A549 treated with ZK216348 at 1 μM for 4 hours (cell line): ENCODE results near the gene AIRE. TPM values are rescaled to one million over a fixed set of nuclear protein-coding genes. Genes with fewer than 3 reads are reported as not detected.

Experiments
- total RNA-seq: library from RNA; stranded (reverse); fragments of 200-300 nt; extraction: Qiagen RNA extraction; gene quantifications from 5 replicates; pipeline ENCODE4 v1.2.3, GENCODE V29; 2022; ENCODE audit warnings: low read depth

The AIRE gene
- not detected in 5 replicates for total RNA-seq

GRCh38 chr21:44285138-44285992 is at the start of gene AIRE:
Gene AIRE (plus strand): TSS chr21:44285876. CDS start chr21:44286007, 131 bp downstream.

GRCh38 chr21:44240842-44241241 is 44.8 kb upstream of the AIRE start, which contains the start of gene ICOSLG:
Gene ICOSLG (minus strand): TSS chr21:44240943. CDS start chr21:44240817, 126 bp downstream.

DNA sequence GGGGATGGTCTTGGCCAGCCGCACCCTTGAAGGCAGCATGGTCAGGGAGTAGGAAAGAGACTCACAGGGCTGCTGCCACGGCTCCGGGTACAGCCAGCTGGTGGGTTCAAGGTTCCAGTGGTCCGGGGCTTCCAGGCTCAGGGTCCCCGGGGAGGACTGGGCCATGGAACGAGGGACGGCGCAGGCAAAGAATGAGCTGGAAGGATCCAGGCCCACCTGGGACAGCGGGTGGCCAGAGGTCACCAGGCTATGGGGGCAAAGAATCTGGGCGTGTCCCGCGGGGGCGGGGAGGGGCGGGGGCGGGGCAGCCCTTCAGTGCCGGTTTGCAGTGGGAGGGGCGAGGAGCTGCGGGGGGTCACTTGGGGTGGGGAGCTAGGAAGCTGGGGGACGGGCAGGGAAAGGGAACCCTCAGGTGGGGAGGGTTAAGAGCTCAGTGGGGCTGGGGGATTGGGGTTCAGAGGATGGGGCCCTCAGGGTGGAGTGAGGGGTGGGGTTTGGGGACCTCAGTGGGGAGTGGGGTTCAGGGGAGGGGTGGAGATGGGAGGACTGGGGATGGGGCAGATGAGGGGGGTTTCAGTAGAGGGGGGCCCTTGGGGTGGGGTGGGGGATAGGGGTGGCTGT is 23.9 kb upstream of the AIRE start, which contains the start of gene DNMT3L:
Gene DNMT3L, minus strand, starts transcription at position 223 of the 621 bp plus-strand sequence. CDS start 638 bp downstream, outside the sequence.

DNA sequence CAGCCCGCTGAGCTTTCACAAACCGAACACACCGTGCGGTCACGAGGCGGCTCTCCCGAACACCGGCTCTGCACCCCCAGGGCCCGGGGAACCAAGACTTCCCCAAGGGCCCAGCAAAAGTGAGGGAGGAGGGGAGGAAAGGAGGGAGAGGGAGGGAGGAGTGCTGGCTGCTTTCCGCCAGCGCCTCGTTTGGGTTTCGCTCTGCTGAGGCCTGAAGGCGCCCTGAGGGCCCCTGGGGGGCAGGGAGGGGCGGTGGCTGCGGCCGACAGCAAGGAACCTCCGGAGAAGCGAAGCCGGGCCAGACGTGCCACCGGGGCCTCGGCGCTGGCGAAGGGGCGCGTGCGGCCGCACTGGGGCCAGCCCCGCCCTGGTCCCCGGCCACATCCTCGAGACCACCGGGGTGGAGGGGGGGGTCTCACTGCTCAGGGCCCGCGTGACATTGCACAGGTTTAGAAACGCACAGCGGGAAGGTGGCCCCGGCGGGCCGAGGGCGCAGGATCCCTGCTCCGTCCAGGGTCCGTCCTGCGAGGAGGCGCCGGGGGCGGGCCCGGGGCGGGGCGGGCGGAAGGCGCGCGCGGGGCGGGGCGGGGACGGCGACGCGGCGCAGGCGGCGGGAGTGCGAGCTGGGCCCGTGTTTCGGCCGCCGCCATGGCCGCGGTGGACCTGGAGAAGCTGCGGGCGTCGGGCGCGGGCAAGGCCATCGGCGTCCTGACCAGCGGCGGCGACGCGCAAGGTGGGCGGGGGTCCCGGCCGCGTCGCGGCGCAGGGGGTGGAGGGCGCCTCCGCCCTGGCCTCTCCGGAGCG is 14.0 kb downstream of the AIRE start, which contains the start of gene PFKL:
Gene PFKL, plus strand, starts transcription at position 596 of the 804 bp plus-strand sequence. Its CDS starts 53 bp downstream, at position 649.

DNA sequence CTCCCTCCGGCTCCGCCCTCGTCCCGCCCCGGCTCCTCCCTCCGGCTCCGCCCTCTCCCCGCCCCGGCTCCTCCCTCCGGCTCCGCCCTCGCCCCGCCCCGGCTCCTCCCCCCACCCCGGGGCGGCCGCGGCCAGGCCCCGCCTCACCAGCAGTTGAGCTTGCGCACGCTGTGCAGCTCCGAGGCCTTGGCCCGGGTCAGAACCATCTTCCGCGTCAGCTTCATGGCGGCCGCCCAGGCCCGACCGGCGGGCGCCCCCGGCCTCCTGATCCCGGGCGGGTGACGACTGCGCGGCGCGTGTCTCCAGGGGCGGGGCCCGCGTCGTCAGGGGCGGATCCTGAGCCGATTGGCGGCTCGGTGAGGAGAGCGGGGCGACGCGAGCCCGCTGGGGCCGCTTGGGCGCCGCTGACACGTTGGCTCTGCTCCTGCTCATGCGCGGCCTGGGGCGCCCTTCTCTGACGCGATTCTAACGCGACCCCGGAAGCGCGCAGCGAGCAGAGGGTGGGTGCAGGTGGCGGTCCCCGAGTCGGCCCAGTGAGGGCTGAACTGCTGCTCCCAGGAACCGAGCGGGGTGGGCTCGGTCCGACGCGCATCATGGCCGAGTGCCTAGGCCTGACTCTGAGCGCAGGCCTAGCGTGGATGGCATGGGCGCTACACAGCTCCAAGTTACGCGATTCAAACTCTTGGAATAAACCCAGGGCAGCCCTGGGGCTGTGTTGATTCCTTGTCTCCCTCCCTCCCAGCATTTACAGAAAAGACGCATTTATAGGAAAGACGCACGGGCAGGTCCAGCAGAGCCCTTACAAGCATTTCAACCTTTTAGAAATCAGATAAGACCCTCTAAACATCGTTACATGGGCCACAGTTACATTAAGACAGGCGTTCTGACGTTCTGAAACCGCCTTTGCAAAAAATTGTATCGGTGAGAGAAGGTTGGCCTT is 53.6 kb downstream of the AIRE start, which contains the start of gene CFAP410:
Gene CFAP410, minus strand, starts transcription at position 420 of the 940 bp plus-strand sequence. Its CDS starts 196 bp downstream, at position 224.

Other genes starting within 250 kb of the AIRE start
- gene PWP2, start 178.5 kb upstream of the AIRE start, total RNA-seq: 1.2 to 3.7 TPM (median 2.2 TPM) in 5 replicates
- gene GATD3, start 152.2 kb upstream of the AIRE start, total RNA-seq: 1.2 to 5.5 TPM (median 3.3 TPM) in 5 replicates
- 2.0 to 3.6 TPM (median 3.2 TPM) in 5 replicates for gene ICOSLG, start 44.9 kb upstream of the AIRE start, total RNA-seq
- not detected in 5 replicates for gene DNMT3L, start 24.0 kb upstream of the AIRE start, total RNA-seq
- 27.8 to 61.6 TPM (median 51.6 TPM) in 5 replicates for gene PFKL, start 14.2 kb downstream of the AIRE start, total RNA-seq
- 4.2 to 10.9 TPM (median 8.3 TPM) in 5 replicates for gene CFAP410, start 53.5 kb downstream of the AIRE start, total RNA-seq
- 4.8 to 9.0 TPM (median 8.0 TPM) in 5 replicates for gene TRPM2, start 67.7 kb downstream of the AIRE start, total RNA-seq
- 0.95 to 2.4 TPM (median 1.9 TPM) in 5 replicates for gene LRRC3, start 169.6 kb downstream of the AIRE start, total RNA-seq